IMR-90 (cell line): ENCODE measurements around the gene PPP2R1B. TPM values are rescaled to one million over a fixed set of nuclear protein-coding genes. Genes with fewer than 3 reads are reported as not detected.

Experiments
- ATAC-seq: fragments of 200-7000 bp; cut with Tn5 transposase; 2 replicates; pipeline ENCODE4 v1.9.1; 2020; ENCODE audit warnings: low read depth, mild to moderate bottlenecking, moderate library complexity
- BruUV-seq: library from RNA; stranded (reverse); fragments of 400-500 nt; replicated peaks from 2 replicates; lab custom pipeline; 2021; lab: Mats Ljungman, UMichigan
- CTCF ChIA-PET: fragments of 300-600 bp; formaldehyde crosslinking; extraction: SDS; loops from one replicate; lab custom pipeline; 2021; ENCODE audit warnings: antibody characterized with exemption; lab: Yijun Ruan, JAX
- POLR2A ChIA-PET: fragments of 300-600 bp; sonication (Branson Sonifier 250); formaldehyde crosslinking; loops from one replicate; lab custom pipeline; 2022; ENCODE audit warnings: antibody characterized with exemption; ENCODE audit not compliant: unreplicated experiment; lab: Charles Lee
- DNase-seq: peaks from one replicate; pipeline ENCODE4 v3.0.0; 2013
- H2AFZ ChIP-seq: replicated peaks from 2 replicates; pipeline ENCODE3; 2013; ENCODE audit warnings: low read length, mild to moderate bottlenecking; ENCODE audit not compliant: poor library complexity
- H2AK5ac ChIP-seq: 2 replicates; pipeline ENCODE4 v1.6.1; 2013; ENCODE audit warnings: low read depth, low read length, inconsistent platforms
- H2AK9ac ChIP-seq: replicated peaks from 2 replicates; pipeline ENCODE3; 2013; ENCODE audit warnings: mild to moderate bottlenecking, low read depth, low read length, moderate library complexity; ENCODE audit not compliant: poor library complexity
- H2BK120ac ChIP-seq: 2 replicates; pipeline ENCODE4 v1.6.1; 2013; ENCODE audit warnings: low read depth, low read length, inconsistent platforms
- H2BK15ac ChIP-seq: 3 replicates; pipeline ENCODE4 v1.6.1; 2013; ENCODE audit warnings: low read depth, low read length, inconsistent platforms
- H2BK20ac ChIP-seq: 2 replicates; pipeline ENCODE4 v1.6.1; 2013; ENCODE audit warnings: low read depth, mild to moderate bottlenecking, inconsistent platforms, low read length, moderate library complexity
- H2BK5ac ChIP-seq: 2 replicates; pipeline ENCODE4 v1.6.1; 2013; ENCODE audit warnings: mild to moderate bottlenecking, low read depth, low read length, inconsistent platforms; ENCODE audit not compliant: poor library complexity, severe bottlenecking
- H3K14ac ChIP-seq: replicated peaks from 2 replicates; pipeline ENCODE4 v1.6.1; 2013; ENCODE audit warnings: low read depth, low read length, inconsistent platforms
- H3K18ac ChIP-seq: 2 replicates; pipeline ENCODE4 v1.6.1; 2013; ENCODE audit warnings: low read depth, low read length, control low read depth
- H3K23ac ChIP-seq: 2 replicates; pipeline ENCODE4 v1.6.1; 2013; ENCODE audit warnings: low read depth, low read length, inconsistent platforms
- H3K27ac ChIP-seq: 2 replicates; pipeline ENCODE4 v1.5.1; 2013; ENCODE audit warnings: mild to moderate bottlenecking, control low read depth, low read length; ENCODE audit not compliant: insufficient read depth
- H3K27me3 ChIP-seq: 2 replicates; pipeline ENCODE4 v1.6.1; 2013; ENCODE audit warnings: low read length; ENCODE audit not compliant: control insufficient read depth, insufficient read depth
- H3K36me3 ChIP-seq: 2 replicates; pipeline ENCODE4 v1.6.1; 2013; ENCODE audit warnings: low read length, mixed read lengths; ENCODE audit not compliant: control insufficient read depth, insufficient read depth
- H3K4ac ChIP-seq: 2 replicates; pipeline ENCODE4 v1.6.1; 2013; ENCODE audit warnings: low read depth, low read length, inconsistent platforms
- H3K4me1 ChIP-seq: 2 replicates; pipeline ENCODE4 v1.6.1; 2013; ENCODE audit warnings: low read length, mixed read lengths; ENCODE audit not compliant: control insufficient read depth, insufficient read depth
- H3K4me2 ChIP-seq: 2 replicates; pipeline ENCODE4 v1.6.1; 2013; ENCODE audit warnings: low read depth, mild to moderate bottlenecking, control low read depth, low read length, moderate library complexity
- H3K4me3 ChIP-seq: 2 replicates; pipeline ENCODE4 v1.5.1; 2013; ENCODE audit warnings: low read depth, mild to moderate bottlenecking, control low read depth, low read length, moderate library complexity; ENCODE audit not compliant: insufficient read depth
- H3K56ac ChIP-seq: 2 replicates; pipeline ENCODE4 v1.6.1; 2013; ENCODE audit warnings: low read length, inconsistent platforms; ENCODE audit not compliant: insufficient read depth; ENCODE audit errors: extremely low read depth
- H3K79me1 ChIP-seq, 2 experiments: 2 replicates each; pipeline ENCODE4 v1.6.1; 2013; ENCODE audit warnings: low read length in 2 of 2, inconsistent platforms in 1 of 2, low read depth in 1 of 2
- H3K9ac ChIP-seq: 2 replicates; pipeline ENCODE4 v1.6.1; 2013; ENCODE audit warnings: low read depth, low read length, control low read depth
- H3K9me1 ChIP-seq: 2 replicates; pipeline ENCODE4 v1.6.1; 2013; ENCODE audit warnings: low read length, inconsistent platforms; ENCODE audit not compliant: insufficient read depth
- H3K9me3 ChIP-seq: 2 replicates; pipeline ENCODE4 v1.6.1; 2013; ENCODE audit warnings: low read length; ENCODE audit not compliant: control insufficient read depth, insufficient read depth
- H4K20me1 ChIP-seq: 2 replicates; pipeline ENCODE4 v1.6.1; 2013; ENCODE audit warnings: low read length, inconsistent platforms; ENCODE audit not compliant: insufficient read depth
- H4K5ac ChIP-seq: 2 replicates; pipeline ENCODE4 v1.6.1; 2013; ENCODE audit warnings: mild to moderate bottlenecking, low read depth, low read length, control low read depth
- H4K8ac ChIP-seq, 2 experiments: 2 replicates each; pipeline ENCODE4 v1.6.1; 2013; ENCODE audit warnings: low read depth in 2 of 2, low read length in 2 of 2, control low read depth in 1 of 2, inconsistent platforms in 1 of 2
- H4K91ac ChIP-seq: 2 replicates; pipeline ENCODE4 v1.6.1; 2013; ENCODE audit warnings: low read depth, low read length, inconsistent platforms; ENCODE audit not compliant: insufficient read depth
- BHLHE40 ChIP-seq: fragments of 150-350 bp; IDR thresholded peaks from 2 replicates; pipeline ENCODE4 v1.6.1; 2016; ENCODE audit warnings: mild to moderate bottlenecking, low read depth, low read length
- CHD1 ChIP-seq: IDR thresholded peaks from 2 replicates; pipeline ENCODE4 v1.6.1; 2012; ENCODE audit warnings: low read depth, low read length, improper control_type of control experiment
- CTCF ChIP-seq: conservative IDR thresholded peaks from 2 replicates; pipeline ENCODE4 v1.5.1; 2012; ENCODE audit warnings: mild to moderate bottlenecking, low read depth, low read length, improper control_type of control experiment
- FOS ChIP-seq: fragments of 150-350 bp; IDR thresholded peaks from 2 replicates; pipeline ENCODE4 v1.6.1; 2016; ENCODE audit warnings: low read depth, low read length
- MAFK ChIP-seq: IDR thresholded peaks from 2 replicates; pipeline ENCODE4 v1.6.1; 2012; ENCODE audit warnings: low read depth, low read length, improper control_type of control experiment
- MAZ ChIP-seq: IDR thresholded peaks from 2 replicates; pipeline ENCODE4 v1.6.1; 2012; ENCODE audit warnings: low read depth, mild to moderate bottlenecking, low read length, improper control_type of control experiment, moderate library complexity, borderline replicate concordance
- NFE2L2 ChIP-seq: fragments of 150-350 bp; IDR thresholded peaks from 2 replicates; pipeline ENCODE4 v1.6.1; 2016; ENCODE audit warnings: low read depth, mild to moderate bottlenecking, low read length
- POLR2A ChIP-seq: IDR thresholded peaks from 2 replicates; pipeline ENCODE4 v1.6.1; 2012; ENCODE audit warnings: mild to moderate bottlenecking, low read depth, low read length
- RAD21 ChIP-seq: IDR thresholded peaks from 2 replicates; pipeline ENCODE4 v1.6.1; 2012; ENCODE audit warnings: low read length, improper control_type of control experiment
- RCOR1 ChIP-seq: IDR thresholded peaks from 2 replicates; pipeline ENCODE4 v1.6.1; 2012; ENCODE audit warnings: mild to moderate bottlenecking, low read length, improper control_type of control experiment; ENCODE audit not compliant: insufficient replicate concordance
- RFX5 ChIP-seq: IDR thresholded peaks from 2 replicates; pipeline ENCODE4 v1.8.0; 2012; ENCODE audit warnings: low read depth, mild to moderate bottlenecking, low read length, moderate library complexity
- SMC3 ChIP-seq: fragments of 150-350 bp; IDR thresholded peaks from 2 replicates; pipeline ENCODE4 v1.6.1; 2016; ENCODE audit warnings: low read depth, mild to moderate bottlenecking, antibody characterized with exemption, low read length, moderate library complexity
- WGBS, 2 experiments: methylation state at CpG; one replicate each; pipeline versions ENCODE4 v1.1.5 to v1.1.7; 2013; ENCODE audit warnings: missing lambda C conversion rate in 2 of 2; ENCODE audit not compliant: insufficient read length in 1 of 2; ENCODE audit errors: extremely low coverage in 2 of 2; 5-methylcytosine and 5-hydroxymethylcytosine counted together
- dilution Hi-C: fragments of 300-500 bp; cut with HindIII; formaldehyde crosslinking; loops from one replicate; pipeline ENCODE4 v1.14.3; 2018; ENCODE audit warnings: low sequenced_read_pairs; ENCODE audit not compliant: unreplicated experiment
- in situ Hi-C: fragments of 300-500 bp; cut with MboI; formaldehyde crosslinking; loops from 3 replicates; pipeline ENCODE4 v1.14.3; 2019; ENCODE audit warnings: low sequenced_read_pairs, inconsistent platforms, mixed read lengths
- intact Hi-C: fragments of 100-400 bp; cut with micrococcal nuclease; formaldehyde crosslinking; loops from 2 replicates; pipeline ENCODE4 v1.10.0; 2022
- polyA plus RNA-seq, 3 experiments: library from polyadenylated mRNA; depleted of rRNA; stranded (reverse); fragments of >200 nt; gene quantifications; 2 replicates each; pipeline ENCODE4 v1.2.3, GENCODE V29; 2012; ENCODE audit warnings: low replicate concordance in 1 of 3
- total RNA-seq: library from RNA; depleted of rRNA; stranded (reverse); fragments of >200 nt; gene quantifications from 2 replicates; pipeline ENCODE4 v1.2.3, GENCODE V29; 2012
- TF ChIP-seq, protein P1 (sequence below): fragments of 150-350 bp; IDR thresholded peaks from 2 replicates; pipeline ENCODE4 v1.6.1; 2017; ENCODE audit warnings: mild to moderate bottlenecking, antibody characterized with exemption, low read length, low read depth
- TF ChIP-seq, protein P2 (sequence below): fragments of 150-350 bp; IDR thresholded peaks from 2 replicates; pipeline ENCODE4 v1.6.1; 2016; ENCODE audit warnings: low read depth, mild to moderate bottlenecking, low read length, moderate library complexity, borderline replicate concordance

Gene PPP2R1B
- total and polyA plus RNA-seq, 2 of the 4 experiments (the other 2 are of a cell fraction), result 23.0 to 62.9 TPM

- Histone ChIP-seq H3K9ac (no peak overlapping the region), H3K9me1 (peaks cover 2% of the 10 kb centered on the region; the same call in 1 of the 2 replicates), H2BK15ac (no peak overlapping the region), H3K4me2 (no peak overlapping the region), H2AK9ac (no peak overlapping the region), H4K91ac (no peak overlapping the region), H4K20me1 (no peaks in the 10 kb centered on the region), H3K27me3 (no peaks in the 10 kb centered on the region), H3K4me1 (peaks cover 11% of the 10 kb centered on the region), H4K5ac (no peak overlapping the region), H3K4ac (no peak overlapping the region), H3K56ac (no peak overlapping the region), H3K36me3 (peaks cover 60% of the 10 kb centered on the region), H2BK5ac (no peak overlapping the region), H3K23ac (no peak overlapping the region), H2AFZ (no peak overlapping the region), H2AK5ac (no peak overlapping the region), H3K14ac (no peak overlapping the region), H3K9me3 (no peaks in the 10 kb centered on the region), H2BK120ac (no peak overlapping the region), H2BK20ac (no peak overlapping the region), H4K8ac (no peak overlapping the region), H3K18ac (no peak overlapping the region), H3K27ac (no peak overlapping the region), H3K79me1 (peaks cover 4 to 35% of the 10 kb centered on the region in 2 experiments; a peak in 2 of 4 replicates), H3K4me3 (no peak overlapping the region)
- TF ChIP-seq MAZ, result no peak
- TF ChIP-seq CHD1, result no peak
- no peak for TF ChIP-seq RFX5
- TF ChIP-seq, protein P1, sequence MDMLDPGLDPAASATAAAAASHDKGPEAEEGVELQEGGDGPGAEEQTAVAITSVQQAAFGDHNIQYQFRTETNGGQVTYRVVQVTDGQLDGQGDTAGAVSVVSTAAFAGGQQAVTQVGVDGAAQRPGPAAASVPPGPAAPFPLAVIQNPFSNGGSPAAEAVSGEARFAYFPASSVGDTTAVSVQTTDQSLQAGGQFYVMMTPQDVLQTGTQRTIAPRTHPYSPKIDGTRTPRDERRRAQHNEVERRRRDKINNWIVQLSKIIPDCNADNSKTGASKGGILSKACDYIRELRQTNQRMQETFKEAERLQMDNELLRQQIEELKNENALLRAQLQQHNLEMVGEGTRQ, result no peak
- TF ChIP-seq SMC3, result no peak
- no peak for TF ChIP-seq POLR2A
- TF ChIP-seq FOS, result no peak
- no peak for TF ChIP-seq BHLHE40
- TF ChIP-seq, protein P2, sequence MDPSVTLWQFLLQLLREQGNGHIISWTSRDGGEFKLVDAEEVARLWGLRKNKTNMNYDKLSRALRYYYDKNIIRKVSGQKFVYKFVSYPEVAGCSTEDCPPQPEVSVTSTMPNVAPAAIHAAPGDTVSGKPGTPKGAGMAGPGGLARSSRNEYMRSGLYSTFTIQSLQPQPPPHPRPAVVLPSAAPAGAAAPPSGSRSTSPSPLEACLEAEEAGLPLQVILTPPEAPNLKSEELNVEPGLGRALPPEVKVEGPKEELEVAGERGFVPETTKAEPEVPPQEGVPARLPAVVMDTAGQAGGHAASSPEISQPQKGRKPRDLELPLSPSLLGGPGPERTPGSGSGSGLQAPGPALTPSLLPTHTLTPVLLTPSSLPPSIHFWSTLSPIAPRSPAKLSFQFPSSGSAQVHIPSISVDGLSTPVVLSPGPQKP, result no peak
- no peak for TF ChIP-seq NFE2L2
- no peak for TF ChIP-seq CTCF
- no peak for TF ChIP-seq RAD21
- TF ChIP-seq MAFK, result no peak
- no peak for TF ChIP-seq RCOR1
- DNase-seq, result no peak
- ChIA-PET CTCF (interaction anchor here (0.6 kb wide), 1 partner anchor 40 kb away, joined by 3 read pairs; no protein-coding TSS in a partner anchor), POLR2A (no interaction called here)
- in situ Hi-C loops, result no loop called here
- dilution Hi-C loops, result no loop called here
- intact Hi-C loops, result no loop called here
- WGBS, 2 experiments, result 73% methylated on average over 3 of the region's 10 CpGs; no CpG with 5 or more reads in 1 of the 2 experiments
- no TSS peak for BruUV-seq
- ATAC-seq, result no peak
Measured at GRCh38 chr11:111725621-111726020, 40.6 kb downstream of the PPP2R1B start.
